PC-3 (cell line): ENCODE measurements around the gene ULK4. TPM values are rescaled to one million over a fixed set of nuclear protein-coding genes. Genes with fewer than 3 reads are reported as not detected.

ENCODE experiments used
- ATAC-seq: fragments of 200-7000 bp; cut with Tn5 transposase; 2 replicates; pipeline ENCODE4 v1.9.1; 2020; ENCODE audit warnings: mild to moderate bottlenecking, moderate library complexity
- BruUV-seq: library from RNA; stranded (reverse); fragments of 400-500 nt; replicated peaks from 2 replicates; lab custom pipeline; 2021; lab: Mats Ljungman, UMichigan
- CTCF ChIA-PET: fragments of 300-600 bp; sonication (Branson Sonifier 250); formaldehyde crosslinking; loops from one replicate; lab custom pipeline; 2022; ENCODE audit warnings: antibody characterized with exemption; lab: Charles Lee
- POLR2A ChIA-PET: fragments of 300-600 bp; sonication (Branson Sonifier 250); formaldehyde crosslinking; loops from one replicate; lab custom pipeline; 2022; ENCODE audit warnings: antibody characterized with exemption; ENCODE audit not compliant: unreplicated experiment; lab: Charles Lee
- DNase-seq: peaks from one replicate; pipeline ENCODE4 v3.0.0-alpha.2; 2015
- H2AFZ ChIP-seq: fragments of 300-600 bp; sonication (generic); 2 replicates; pipeline ENCODE4 v1.6.0; 2016; ENCODE audit warnings: antibody characterized with exemption, low read length
- H3F3A ChIP-seq: fragments of 300-600 bp; sonication (generic); one replicate; pipeline ENCODE4 v1.6.0; 2017; ENCODE audit warnings: antibody characterized with exemption, low read length, control low read depth, mild to moderate bottlenecking; ENCODE audit not compliant: unreplicated experiment
- H3K27ac ChIP-seq: fragments of 300-600 bp; sonication (generic); 2 replicates; pipeline ENCODE4 v1.5.1; 2016; ENCODE audit warnings: mild to moderate bottlenecking, low read length
- H3K27me3 ChIP-seq: fragments of 300-600 bp; sonication (generic); 2 replicates; pipeline ENCODE4 v1.6.1; 2016; ENCODE audit warnings: low read length, mixed read lengths
- H3K36me3 ChIP-seq: fragments of 300-600 bp; sonication (generic); 2 replicates; pipeline ENCODE4 v1.6.1; 2016; ENCODE audit warnings: low read depth, mixed run types, low read length, mixed read lengths
- H3K4me1 ChIP-seq: fragments of 300-600 bp; sonication (generic); 2 replicates; pipeline ENCODE4 v1.5.1; 2016; ENCODE audit warnings: low read length; ENCODE audit not compliant: insufficient read depth
- H3K4me2 ChIP-seq: fragments of 300-600 bp; sonication (generic); 2 replicates; pipeline ENCODE4 v1.6.0; 2016; ENCODE audit warnings: low read length
- H3K4me3 ChIP-seq: fragments of 300-600 bp; sonication (generic); 2 replicates; pipeline ENCODE4 v1.5.1; 2016; ENCODE audit warnings: mild to moderate bottlenecking, low read length, mixed read lengths
- H3K79me2 ChIP-seq: fragments of 300-600 bp; sonication (generic); 2 replicates; pipeline ENCODE4 v1.6.1; 2017; ENCODE audit warnings: low read length, mixed read lengths
- H3K9ac ChIP-seq: fragments of 300-600 bp; sonication (generic); 2 replicates; pipeline ENCODE4 v1.6.0; 2016; ENCODE audit warnings: mild to moderate bottlenecking, low read length
- H3K9me2 ChIP-seq: fragments of 300-600 bp; sonication (generic); replicated peaks from 2 replicates; pipeline ENCODE4 v1.6.1; 2016; ENCODE audit warnings: mixed run types, low read length, mixed read lengths
- H3K9me3 ChIP-seq: fragments of 300-600 bp; sonication (generic); 2 replicates; pipeline ENCODE4 v1.6.1; 2016; ENCODE audit warnings: low read length, mixed read lengths
- H4K20me1 ChIP-seq: fragments of 300-600 bp; sonication (generic); 2 replicates; pipeline ENCODE4 v1.6.1; 2016; ENCODE audit warnings: low read length, mixed read lengths
- CTCF ChIP-seq: fragments of 300-600 bp; sonication (generic); conservative IDR thresholded peaks from 2 replicates; pipeline ENCODE4 v1.5.1; 2017; ENCODE audit warnings: antibody characterized with exemption, low read depth, mild to moderate bottlenecking, low read length
- EZH2 ChIP-seq: fragments of 300-600 bp; sonication (generic); IDR thresholded peaks from one replicate; pipeline ENCODE4 v1.6.1; 2017; ENCODE audit warnings: antibody characterized with exemption, mild to moderate bottlenecking, low read length; ENCODE audit not compliant: unreplicated experiment
- EZH2phosphoT487 ChIP-seq: fragments of 300-600 bp; sonication (generic); IDR thresholded peaks from 2 replicates; pipeline ENCODE4 v1.6.1; 2018; ENCODE audit warnings: mild to moderate bottlenecking, antibody characterized with exemption, low read length, borderline replicate concordance
- intact Hi-C: fragments of 100-400 bp; cut with micrococcal nuclease; formaldehyde crosslinking; loops from 2 replicates; pipeline ENCODE4 v1.9.0; 2023
- total RNA-seq: library from RNA; depleted of rRNA; stranded (reverse); fragments of >200 nt; gene quantifications from 2 replicates; pipeline ENCODE4 v1.2.3, GENCODE V29; 2014

Gene ULK4
- total RNA-seq, 1 experiment from 2014 or later: 4.8 TPM

- ChIA-PET POLR2A (no interaction called here), CTCF (no interaction called here)
- no peak for DNase-seq
- H3K79me2 ChIP-seq: no peaks in the 10 kb centered on the region
- H3K27me3 ChIP-seq: no peaks in the 10 kb centered on the region
- no peak for ATAC-seq
- H3K9ac ChIP-seq: no peak overlapping the region
- intact Hi-C loops: no loop called here
- H4K20me1 ChIP-seq: no peaks in the 10 kb centered on the region
- TF ChIP-seq EZH2 (no peak), CTCF (no peak), EZH2phosphoT487 (no peak)
- no TSS peak for BruUV-seq
- H3K27ac ChIP-seq: no peak overlapping the region
- no peak overlapping the region for H2AFZ ChIP-seq
- no peak overlapping the region for H3K4me2 ChIP-seq
- H3K9me2 ChIP-seq: no peaks in the 10 kb centered on the region
- no peaks in the 10 kb centered on the region for H3K9me3 ChIP-seq
- H3K4me3 ChIP-seq: no peak overlapping the region
- H3F3A ChIP-seq: no peaks in the 10 kb centered on the region
- no peaks in the 10 kb centered on the region for H3K36me3 ChIP-seq
- H3K4me1 ChIP-seq: no peaks in the 10 kb centered on the region
These were observed 527.1 kb downstream of the ULK4 start for GRCh38 chr3:41434781-41435180.

- intact Hi-C loops: no loop called here
- no peak for ATAC-seq
- Histone ChIP-seq H3K9ac (no peak overlapping the region), H3K4me2 (no peak overlapping the region), H3K36me3 (no peaks in the 10 kb centered on the region), H3F3A (no peaks in the 10 kb centered on the region), H3K4me3 (no peak overlapping the region), H4K20me1 (no peaks in the 10 kb centered on the region), H3K27ac (no peak overlapping the region), H3K9me3 (no peaks in the 10 kb centered on the region), H3K4me1 (no peaks in the 10 kb centered on the region), H3K9me2 (no peaks in the 10 kb centered on the region), H3K27me3 (no peaks in the 10 kb centered on the region), H3K79me2 (no peaks in the 10 kb centered on the region), H2AFZ (no peak overlapping the region)
- POLR2A ChIA-PET: interaction anchor here (0.7 kb wide), 1 partner anchor 161 kb away, joined by 3 read pairs; no protein-coding TSS in a partner anchor
- no peak for TF ChIP-seq EZH2
- no peak for TF ChIP-seq EZH2phosphoT487
- TF ChIP-seq CTCF: no peak
- CTCF ChIA-PET: no interaction called here
- no TSS peak for BruUV-seq
- DNase-seq: no peak
These were observed 530.5 kb downstream of the ULK4 start for GRCh38 chr3:41431386-41431785.

GRCh38 chr3:41430886-41431285 lies 531.0 kb downstream of the ULK4 start:
- Histone ChIP-seq H3K4me3 (no peak overlapping the region), H3K4me1 (no peaks in the 10 kb centered on the region), H3K9me3 (no peaks in the 10 kb centered on the region), H3K9me2 (no peaks in the 10 kb centered on the region), H3K4me2 (no peak overlapping the region), H3K79me2 (no peaks in the 10 kb centered on the region), H3K9ac (no peak overlapping the region), H4K20me1 (no peaks in the 10 kb centered on the region), H3F3A (no peaks in the 10 kb centered on the region), H3K27ac (no peak overlapping the region), H3K36me3 (no peaks in the 10 kb centered on the region), H2AFZ (no peak overlapping the region), H3K27me3 (no peaks in the 10 kb centered on the region)
- intact Hi-C loops: no loop called here
- ChIA-PET CTCF (interaction anchor here (0.6 kb wide), 1 partner anchor 682 kb away, joined by 5 read pairs; no protein-coding TSS in a partner anchor), POLR2A (no interaction called here)
- DNase-seq (no peak), ATAC-seq (no peak)
- BruUV-seq: no TSS peak
- TF ChIP-seq CTCF (no peak), EZH2 (no peak), EZH2phosphoT487 (no peak)
